OCI-LY7 (cell line): ENCODE results near the gene EVI5L.

ENCODE experiments used
- CTCF ChIP-seq: fragments of 200-600 bp; sonication (generic); conservative IDR thresholded peaks from 2 replicates; pipeline ENCODE4 v1.5.1; 2014; ENCODE audit warnings: mild to moderate bottlenecking, antibody characterized with exemption, low read length, moderate library complexity, mixed read lengths
- EZH2phosphoT487 ChIP-seq: fragments of 200-600 bp; sonication (generic); IDR thresholded peaks from 2 replicates; pipeline ENCODE4 v1.6.1; 2018; ENCODE audit warnings: low read depth, borderline replicate concordance, mild to moderate bottlenecking, mixed run types, antibody characterized with exemption, low read length, moderate library complexity, mixed read lengths

GRCh38 chr19:7793493-7793892 lies 36.5 kb upstream of the EVI5L start:
- TF ChIP-seq CTCF (no peak), EZH2phosphoT487 (no peak)
